HCT116 (cell line): ENCODE results near the gene UBA7. TPM values are rescaled to one million over a fixed set of nuclear protein-coding genes. Genes with fewer than 3 reads are reported as not detected.

Source experiments
- ATAC-seq: fragments of 200-7000 bp; cut with Tn5 transposase; 2 replicates; pipeline ENCODE4 v1.9.1; 2020; ENCODE audit warnings: mild to moderate bottlenecking, moderate library complexity
- BruUV-seq: library from RNA; stranded (reverse); fragments of 400-500 nt; replicated peaks from 2 replicates; lab custom pipeline; 2021; lab: Mats Ljungman, UMichigan
- CTCF ChIA-PET: fragments of 300-600 bp; sonication (Branson Sonifier 250); formaldehyde crosslinking; loops from one replicate; lab custom pipeline; 2021; ENCODE audit warnings: antibody characterized with exemption; lab: Charles Lee
- POLR2A ChIA-PET: fragments of 300-600, 350-600 bp; sonication (Branson Sonifier 250); formaldehyde crosslinking; loops from one replicate; lab custom pipeline; 2021; ENCODE audit warnings: antibody characterized with exemption; lab: Charles Lee
- RAD21 ChIA-PET, 2 experiments: fragments of 300-600 bp; sonication (Branson Sonifier 250); formaldehyde crosslinking; loops; one replicate each; lab custom pipeline; 2023; ENCODE audit warnings: low total read pairs in 2 of 2; ENCODE audit not compliant: uncharacterized antibody in 2 of 2, unreplicated experiment in 2 of 2, low non-redundant PET in 1 of 2; lab: Charles Lee
- DNase-seq: peaks from one replicate; pipeline ENCODE4 v3.0.0-alpha.2; 2010; ENCODE audit warnings: low read depth, low spot score
- H2AFZ ChIP-seq: fragments of 200-600 bp; shearing (Covaris generic), sonication (generic); 2 replicates; pipeline ENCODE4 v1.6.1; 2017; ENCODE audit warnings: low read depth, mixed run types, mixed read lengths, antibody characterized with exemption, low read length; ENCODE audit not compliant: poor library complexity, severe bottlenecking
- H3K27ac ChIP-seq: 2 replicates; pipeline ENCODE4 v1.5.1; 2012; ENCODE audit warnings: low read depth, low read length
- H3K27me3 ChIP-seq: fragments of 200-600 bp; sonication (generic); 2 replicates; pipeline ENCODE4 v1.6.1; 2016; ENCODE audit warnings: mixed run types, low read length, mixed read lengths; ENCODE audit not compliant: insufficient read depth
- H3K36me3 ChIP-seq, 2 experiments: fragments of 200-500 bp in 1 of 2; fragments of 200-600 bp in 1 of 2; sonication (Bioruptor generic) in 1 of 2; sonication (generic) in 1 of 2; 2 replicates each; pipeline versions ENCODE4 v1.5.1 to v1.6.1; 2014 to 2016; ENCODE audit warnings: low read length in 2 of 2, inconsistent platforms in 1 of 2, mixed read lengths in 1 of 2, mixed run types in 1 of 2; ENCODE audit not compliant: insufficient read depth in 2 of 2, control insufficient read depth in 1 of 2
- H3K4me1 ChIP-seq, 2 experiments: fragments of 200-600 bp in 1 of 2; sonication (generic) in 1 of 2; 2 replicates each; pipeline versions ENCODE4 v1.5.1 to v1.6.1; 2012 to 2017; ENCODE audit warnings: low read length in 2 of 2, inconsistent platforms in 1 of 2, mild to moderate bottlenecking in 1 of 2, mixed read lengths in 1 of 2, mixed run types in 1 of 2, moderate library complexity in 1 of 2; ENCODE audit not compliant: insufficient read depth in 2 of 2, control insufficient read depth in 1 of 2
- H3K4me2 ChIP-seq: fragments of 200-600 bp; sonication (generic); 2 replicates; pipeline ENCODE4 v1.6.1; 2017; ENCODE audit warnings: mixed run types, low read length, mixed read lengths
- H3K4me3 ChIP-seq, 2 experiments: fragments of 200-600 bp in 1 of 2; sonication (generic) in 1 of 2; replicated peaks in 1 of 2; 2 replicates each; pipeline ENCODE4 v1.5.1; 2011 to 2016; ENCODE audit warnings: low read length in 2 of 2, control low read depth in 1 of 2, low read depth in 1 of 2, mild to moderate bottlenecking in 1 of 2, mixed read lengths in 1 of 2, mixed run types in 1 of 2
- H3K79me2 ChIP-seq: fragments of 200-600 bp; sonication (generic); 2 replicates; pipeline ENCODE4 v1.6.1; 2017; ENCODE audit warnings: mild to moderate bottlenecking, mixed run types, low read length, moderate library complexity, mixed read lengths; ENCODE audit not compliant: insufficient read depth
- H3K9ac ChIP-seq: fragments of 200-600 bp; sonication (generic); 2 replicates; pipeline ENCODE4 v1.6.1; 2016; ENCODE audit warnings: low read length, mixed read lengths
- H3K9me2 ChIP-seq: fragments of 200-600 bp; sonication (generic), shearing (Covaris generic); 2 replicates; pipeline ENCODE4 v1.6.1; 2017; ENCODE audit warnings: mixed run types, mild to moderate bottlenecking, moderate library complexity; ENCODE audit not compliant: insufficient read depth
- H3K9me3 ChIP-seq, 2 experiments: fragments of 200-500 bp in 1 of 2; fragments of 200-600 bp in 1 of 2; sonication (Bioruptor generic) in 1 of 2; sonication (generic) in 1 of 2; 2 replicates each; pipeline ENCODE4 v1.6.1; 2014 to 2017; ENCODE audit warnings: low read length in 2 of 2, mixed read lengths in 2 of 2, inconsistent platforms in 1 of 2, low read depth in 1 of 2, mild to moderate bottlenecking in 1 of 2, mixed run types in 1 of 2, moderate library complexity in 1 of 2; ENCODE audit not compliant: control insufficient read depth in 1 of 2, insufficient read depth in 1 of 2
- H4K20me1 ChIP-seq: fragments of 200-600 bp; sonication (generic), shearing (Covaris generic); 2 replicates; pipeline ENCODE4 v1.6.1; 2017; ENCODE audit warnings: mixed run types, mild to moderate bottlenecking, moderate library complexity; ENCODE audit not compliant: insufficient read depth
- CBX3 ChIP-seq: IDR thresholded peaks from 2 replicates; pipeline ENCODE4 v1.6.1; 2012; ENCODE audit warnings: low read depth
- CEBPB ChIP-seq: IDR thresholded peaks from 2 replicates; pipeline ENCODE4 v1.6.1; 2012; ENCODE audit warnings: low read depth
- EGR1 ChIP-seq: IDR thresholded peaks from 2 replicates; pipeline ENCODE4 v1.6.1; 2012; ENCODE audit warnings: low read depth
- EZH2phosphoT487 ChIP-seq: fragments of 200-600 bp; IDR thresholded peaks from 2 replicates; pipeline ENCODE4 v1.6.1; 2018; ENCODE audit warnings: antibody characterized with exemption, borderline replicate concordance
- JUND ChIP-seq: IDR thresholded peaks from 2 replicates; pipeline ENCODE4 v1.6.1; 2012
- POLR2A ChIP-seq: IDR thresholded peaks from 2 replicates; pipeline ENCODE4 v1.7.0; 2011; ENCODE audit warnings: borderline replicate concordance; ENCODE audit not compliant: insufficient read depth, insufficient read length; ENCODE audit errors: extremely low read depth
- RAD21 ChIP-seq: IDR thresholded peaks from 2 replicates; pipeline ENCODE4 v1.6.1; 2012; ENCODE audit warnings: low read depth, mild to moderate bottlenecking
- SIN3A ChIP-seq: IDR thresholded peaks from 2 replicates; pipeline ENCODE4 v1.6.1; 2012; ENCODE audit warnings: low read depth
- SP1 ChIP-seq: IDR thresholded peaks from 2 replicates; pipeline ENCODE4 v1.6.1; 2012; ENCODE audit warnings: low read depth
- SRF ChIP-seq: IDR thresholded peaks from 2 replicates; pipeline ENCODE4 v1.6.1; 2012; ENCODE audit warnings: low read depth
- TCF7L2 ChIP-seq: IDR thresholded peaks from 2 replicates; pipeline ENCODE4 v1.7.0; 2011; ENCODE audit warnings: borderline replicate concordance, inconsistent platforms; ENCODE audit not compliant: insufficient read depth, insufficient read length; ENCODE audit errors: extremely low read depth
- YY1 ChIP-seq: IDR thresholded peaks from 2 replicates; pipeline ENCODE4 v1.6.1; 2011; ENCODE audit warnings: low read length, low read depth, moderate library complexity, mild to moderate bottlenecking; ENCODE audit not compliant: insufficient replicate concordance; ENCODE audit errors: extremely low read depth
- intact Hi-C: fragments of 100-400 bp; cut with micrococcal nuclease; formaldehyde crosslinking; loops from 2 replicates; pipeline ENCODE4 v1.10.0; 2022
- total RNA-seq: library from RNA; stranded (reverse); gene quantifications from one replicate; pipeline ENCODE4 v1.2.1, GENCODE V29; 2021; ENCODE audit not compliant: unreplicated experiment
- TF ChIP-seq, protein P1 (sequence below): IDR thresholded peaks from 2 replicates; pipeline ENCODE4 v1.6.1; 2012

UBA7 gene
- total RNA-seq, 1 experiment from 2014 or later, result 2.6 TPM

DNA sequence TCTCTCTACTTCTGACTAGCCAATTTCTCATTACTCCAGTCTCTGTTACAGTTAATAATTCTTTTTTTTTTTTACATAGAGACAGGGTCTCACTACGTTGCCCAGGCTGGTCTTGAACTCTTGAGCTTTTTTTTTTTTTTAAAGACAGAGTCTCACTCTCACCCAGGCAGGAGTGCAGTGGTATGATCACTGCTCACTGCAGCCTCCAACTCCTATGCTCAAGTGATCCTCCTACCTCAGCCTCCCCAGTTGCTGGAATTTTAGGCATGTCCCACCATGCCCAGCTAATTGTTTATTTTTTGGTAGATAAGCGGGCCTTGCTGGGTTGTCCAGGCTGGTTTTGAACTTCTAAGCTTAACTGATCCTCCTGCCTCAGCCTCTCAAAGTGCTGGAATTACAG, 41.0 kb downstream of the UBA7 start:
- Histone ChIP-seq H2AFZ (no peak overlapping the region), H3K4me1 (no peaks in the 10 kb centered on the region; a peak in 1 of 4 replicates), H3K79me2 (peaks cover 84% of the 10 kb centered on the region), H4K20me1 (0 out of 2 replicates have a peak, but pooled peaks cover 3% of the 10 kb centered on the region), H3K27ac (no peak overlapping the region), H3K9me2 (no peaks in the 10 kb centered on the region), H3K9ac (no peak overlapping the region), H3K27me3 (no peaks in the 10 kb centered on the region), H3K9me3 (no peaks in the 10 kb centered on the region), H3K36me3 (peaks cover 0 to 4% of the 10 kb centered on the region in 2 experiments; a peak in 1 of 4 replicates), H3K4me3 (no peak overlapping the region), H3K4me2 (no peak overlapping the region)
- DNase-seq, result no peak
- TF ChIP-seq CEBPB (no peak), EGR1 (no peak), TCF7L2 (no peak), SRF (no peak), EZH2phosphoT487 (no peak), RAD21 (no peak), CBX3 (no peak), POLR2A (no peak), SIN3A (no peak), YY1 (no peak), JUND (no peak), SP1 (no peak)
- TF ChIP-seq, protein P1, sequence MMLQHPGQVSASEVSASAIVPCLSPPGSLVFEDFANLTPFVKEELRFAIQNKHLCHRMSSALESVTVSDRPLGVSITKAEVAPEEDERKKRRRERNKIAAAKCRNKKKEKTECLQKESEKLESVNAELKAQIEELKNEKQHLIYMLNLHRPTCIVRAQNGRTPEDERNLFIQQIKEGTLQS, result no peak
- ChIA-PET RAD21 (no interaction called here), POLR2A (no interaction called here), CTCF (no interaction called here)
- intact Hi-C loops, result no loop called here
- no peak for ATAC-seq
- no TSS peak for BruUV-seq
